SK-N-MC (cell line): ENCODE measurements around the gene GPR4.

Experiments used
- EZH2 ChIP-seq: fragments of 200-600 bp; sonication (generic); IDR thresholded peaks from one replicate; pipeline ENCODE4 v1.6.1; 2017; ENCODE audit warnings: antibody characterized with exemption
- FOXP2 ChIP-seq: optimal IDR thresholded peaks from 2 replicates; pipeline ENCODE3; 2011; ENCODE audit warnings: mild to moderate bottlenecking, moderate library complexity; ENCODE audit not compliant: insufficient read depth; ENCODE audit errors: extremely low read length, control extremely low read depth
- POLR2AphosphoS5 ChIP-seq: IDR thresholded peaks from 2 replicates; pipeline ENCODE4 v1.6.1; 2012; ENCODE audit warnings: mild to moderate bottlenecking, low read depth, low read length, borderline replicate concordance

DNA sequence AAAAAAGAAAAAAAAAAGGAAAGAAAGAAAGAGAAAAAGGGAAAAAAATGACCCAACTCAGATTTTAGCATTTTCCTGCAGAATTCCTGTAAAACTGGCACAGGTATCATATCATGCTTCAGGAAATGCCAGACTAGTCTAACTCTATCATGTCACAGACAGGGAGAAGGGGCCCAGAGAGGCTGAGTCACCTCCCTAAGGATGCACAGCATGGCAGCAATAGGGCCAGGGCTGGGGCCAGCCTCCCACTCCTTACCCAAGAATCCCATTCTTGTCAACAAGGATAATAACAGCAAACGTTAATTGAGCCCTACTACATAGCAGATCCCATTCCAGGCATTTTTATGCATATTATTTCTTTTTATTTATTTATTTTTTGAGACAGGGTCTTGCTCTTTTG is 8.5 kb downstream of the GPR4 start:
- TF ChIP-seq POLR2AphosphoS5 (no peak), EZH2 (no peak), FOXP2 (no peak)
